K562 (cell line): ENCODE data around the gene LEPROT. TPM values are rescaled to one million over a fixed set of nuclear protein-coding genes. Genes with fewer than 3 reads are reported as not detected.

Experiments
- ATAC-seq: fragments of 200-7000 bp; cut with Tn5 transposase; 3 replicates; pipeline ENCODE4 v1.9.1; 2020; ENCODE audit warnings: moderate library complexity
- BruUV-seq: library from RNA; stranded (reverse); fragments of 400-500 nt; replicated peaks from 2 replicates; lab custom pipeline; 2021; lab: Mats Ljungman, UMichigan
- CTCF ChIA-PET: fragments of 300-600 bp; formaldehyde crosslinking; extraction: SDS; loops from one replicate; lab custom pipeline; 2021; ENCODE audit warnings: low intra/inter-chr PET ratio; lab: Yijun Ruan, JAX
- POLR2A ChIA-PET: fragments of 300-600, 350-650 bp; sonication (Branson Sonifier 250); formaldehyde crosslinking; extraction: SDS; loops from one replicate; lab custom pipeline; 2021; ENCODE audit warnings: antibody characterized with exemption, inconsistent platforms; lab: Yijun Ruan, JAX
- DNase-seq, 4 experiments: peaks; one replicate each; pipeline versions ENCODE4 v3.0.0 to v3.0.0-alpha.2; 2011 to 2018; ENCODE audit warnings: low spot score in 3 of 4, mixed read lengths in 3 of 4; ENCODE audit errors: extremely low read depth in 1 of 4
- FAIRE-seq: peaks from 2 replicates; lab custom pipeline; 2011; peaks lifted over from hg19 to GRCh38; lab: Jason Lieb, UNC
- H2AFZ ChIP-seq: 2 replicates; pipeline ENCODE4 v1.6.0; 2011; ENCODE audit warnings: low read depth, low read length, control low read depth, inconsistent platforms
- H3K27ac ChIP-seq: fragments of 200-600 bp; 3 replicates; pipeline ENCODE4 v1.8.0; 2011; ENCODE audit warnings: low read depth, mild to moderate bottlenecking, control low read depth, inconsistent platforms, low read length, moderate library complexity, mixed read lengths; ENCODE audit errors: extremely low read depth
- H3K27me3 ChIP-seq, 2 experiments: fragments of 300-600 bp in 1 of 2; 2 replicates in 1 of 2; 3 replicates in 1 of 2; pipeline versions ENCODE4 v1.6.0 to v1.8.0; 2011; ENCODE audit warnings: inconsistent platforms in 2 of 2, low read length in 2 of 2, mild to moderate bottlenecking in 1 of 2, mixed read lengths in 1 of 2, moderate library complexity in 1 of 2; ENCODE audit not compliant: control insufficient read depth in 2 of 2, insufficient read depth in 2 of 2
- H3K36me3 ChIP-seq: fragments of 300-600 bp; 3 replicates; pipeline ENCODE4 v1.8.0; 2011; ENCODE audit warnings: mild to moderate bottlenecking, low read length, inconsistent platforms; ENCODE audit not compliant: control insufficient read depth, insufficient read depth
- H3K4me1 ChIP-seq, 2 experiments: fragments of 200-600 bp in 1 of 2; replicated peaks in 1 of 2; 2 replicates in 1 of 2; 3 replicates in 1 of 2; pipeline versions ENCODE4 v1.5.1 to v1.8.0; 2011; ENCODE audit warnings: inconsistent platforms in 2 of 2, low read length in 2 of 2, mild to moderate bottlenecking in 1 of 2, mixed read lengths in 1 of 2, moderate library complexity in 1 of 2; ENCODE audit not compliant: control insufficient read depth in 2 of 2, insufficient read depth in 2 of 2
- H3K4me2 ChIP-seq: 2 replicates; pipeline ENCODE4 v1.6.1; 2011; ENCODE audit warnings: low read length, control low read depth, inconsistent platforms, mixed read lengths; ENCODE audit not compliant: insufficient read depth
- H3K4me3 ChIP-seq: fragments of 200-600 bp; sonication (generic), shearing (Covaris generic); 2 replicates; pipeline ENCODE4 v1.5.1; 2016; ENCODE audit warnings: control low read depth, inconsistent platforms
- H3K79me2 ChIP-seq: fragments of 200-600 bp; 3 replicates; pipeline ENCODE4 v1.8.0; 2011; ENCODE audit warnings: low read length, inconsistent platforms; ENCODE audit not compliant: control insufficient read depth, insufficient read depth
- H3K9ac ChIP-seq, 2 experiments: 2 replicates each; pipeline versions ENCODE4 v1.6.0 to v1.6.1; 2011; ENCODE audit warnings: low read depth in 2 of 2, low read length in 2 of 2, control low read depth in 1 of 2, inconsistent platforms in 1 of 2, mild to moderate bottlenecking in 1 of 2, mixed read lengths in 1 of 2; ENCODE audit not compliant: insufficient read depth in 1 of 2
- H3K9me1 ChIP-seq: one replicate; pipeline ENCODE4 v1.6.0; 2011; ENCODE audit warnings: inconsistent platforms, mild to moderate bottlenecking, low read length, moderate library complexity; ENCODE audit not compliant: control insufficient read depth, insufficient read depth
- H3K9me3 ChIP-seq: replicated peaks from 2 replicates; pipeline ENCODE4 v1.5.1; 2011; ENCODE audit warnings: low read depth, low read length, inconsistent platforms; ENCODE audit not compliant: control insufficient read depth, insufficient read depth
- H4K20me1 ChIP-seq: replicated peaks from 2 replicates; pipeline ENCODE4 v1.6.1; 2011; ENCODE audit warnings: low read length, inconsistent platforms, mixed read lengths; ENCODE audit not compliant: control insufficient read depth, insufficient read depth
- BCL6 ChIP-seq: fragments of 250-450 bp; sonication (Bioruptor Pico); IDR thresholded peaks from 2 replicates; pipeline ENCODE4 v1.4.0; 2020
- C11orf30 ChIP-seq: fragments of 450-650 bp; IDR thresholded peaks from 2 replicates; pipeline ENCODE4 v1.6.1; 2016; ENCODE audit warnings: low read depth, mild to moderate bottlenecking
- MBD2 ChIP-seq: sonication (generic); IDR thresholded peaks from 2 replicates; pipeline ENCODE4 v1.6.1; 2016; ENCODE audit warnings: low read depth, borderline replicate concordance
- PRDM10 ChIP-seq: fragments of 450-650 bp; IDR thresholded peaks from 2 replicates; pipeline ENCODE4 v1.6.1; 2018; ENCODE audit not compliant: partially characterized antibody
- SUPT5H ChIP-seq: fragments of 450-650 bp; IDR thresholded peaks from 2 replicates; pipeline ENCODE4 v1.6.1; 2016
- ZNF316 ChIP-seq: fragments of 450-650 bp; IDR thresholded peaks from 2 replicates; pipeline ENCODE4 v1.6.1; 2016
- ZNF444 ChIP-seq: fragments of 250-450 bp; sonication (Bioruptor Pico); IDR thresholded peaks from 2 replicates; pipeline ENCODE4 v1.4.0; 2020; ENCODE audit warnings: mild to moderate bottlenecking, moderate library complexity
- ZNF518B ChIP-seq: fragments of 250-450 bp; sonication (Bioruptor Pico); IDR thresholded peaks from 2 replicates; pipeline ENCODE4 v1.5.0; 2021; ENCODE audit warnings: mild to moderate bottlenecking, moderate library complexity
- WGBS: fragments of 100-300 bp; shearing (Covaris generic); methylation state at CpG from one replicate; pipeline ENCODE4 v1.1.6; 2016; ENCODE audit warnings: low coverage, mixed read lengths; ENCODE audit not compliant: insufficient coverage; ENCODE audit errors: missing lambda C conversion rate; 5-methylcytosine and 5-hydroxymethylcytosine counted together
- in situ Hi-C: fragments of 300-500 bp; cut with MboI; formaldehyde crosslinking; loops from 4 replicates; pipeline ENCODE4 v1.15.0; 2018; ENCODE audit warnings: inconsistent platforms, mixed read lengths
- intact Hi-C: fragments of 100-400 bp; cut with micrococcal nuclease; formaldehyde crosslinking; loops from 2 replicates; pipeline ENCODE4 v1.14.2; 2022
- polyA plus RNA-seq, 8 experiments: library from polyadenylated mRNA; depleted of rRNA in 4 of 8; stranded (reverse) in 5 of 8; unstranded in 3 of 8; fragments of >200 nt; fragmentation: Nextera tagmentation in 2 of 8; fragmentation: Illumina TruSeq in 1 of 8; extraction: Ambion mirVana in 2 of 8; extraction: Trizol in 1 of 8; gene quantifications; 2 replicates each; pipeline versions ENCODE4 v1.2.1 to v1.2.3, GENCODE V29; 2011 to 2014; ENCODE audit warnings: inconsistent platforms in 1 of 8, missing spikeins in 1 of 8
- total RNA-seq, 7 experiments: library from RNA; depleted of rRNA in 6 of 7; stranded (reverse); fragments of >200 nt in 6 of 7; fragmentation: Illumina TruSeq in 2 of 7; extraction: Trizol in 2 of 7; gene quantifications; 2 replicates each; pipeline versions ENCODE4 v1.2.1 to v1.2.3, GENCODE V29; 2011 to 2021; ENCODE audit warnings: low replicate concordance in 1 of 7

Gene LEPROT
- total and polyA plus RNA-seq, 9 of the 15 experiments (the other 6 are each of a cell fraction or from before 2014, with no cell fraction given) = 28.1 to 97.5 (median 45.8) TPM

GRCh38 chr1:65442442-65442841 is 22.0 kb downstream of the LEPROT start:
- FAIRE-seq (no peak), DNase-seq (no peak), ATAC-seq (no peak)
- ChIA-PET POLR2A (interaction anchor here (1.5 kb wide), 1 partner anchor 32 kb away, joined by 3 read pairs; no protein-coding TSS in a partner anchor), CTCF (no interaction called here)
- Histone ChIP-seq H3K9ac (no peak overlapping the region), H3K9me1 (no peaks in the 10 kb centered on the region), H4K20me1 (no peaks in the 10 kb centered on the region), H3K79me2 (no peaks in the 10 kb centered on the region), H3K27me3 (no peaks in the 10 kb centered on the region), H3K4me1 (peaks cover 8 to 14% of the 10 kb centered on the region in 2 experiments; a peak in 4 of 5 replicates), H2AFZ (no peak overlapping the region), H3K4me3 (no peak overlapping the region), H3K36me3 (peaks cover under 1% of the 10 kb centered on the region; the same call in 1 of the 3 replicates), H3K4me2 (no peak overlapping the region), H3K27ac (no peak overlapping the region), H3K9me3 (no peaks in the 10 kb centered on the region)
- no TSS peak for BruUV-seq
- intact Hi-C loops (no loop called here), in situ Hi-C loops (no loop called here)
- TF ChIP-seq ZNF316 = peak; percentile 56
- no peak for TF ChIP-seq BCL6 (CRISPR knock-in tag)
- TF ChIP-seq C11orf30 = 0 out of 2 replicates have a peak, but pooled peaks have one; percentile 10
- 69% methylated on average over 1 of the region's 1 CpG for WGBS

GRCh38 chr1:65443647-65444046 is 23.2 kb downstream of the LEPROT start:
- Histone ChIP-seq H3K4me1 (peaks cover 3 to 9% of the 10 kb centered on the region in 2 experiments; a peak in 2 of 5 replicates), H4K20me1 (no peaks in the 10 kb centered on the region), H3K79me2 (no peaks in the 10 kb centered on the region), H3K4me3 (no peak overlapping the region), H2AFZ (no peak overlapping the region), H3K9me1 (no peaks in the 10 kb centered on the region), H3K36me3 (no peaks in the 10 kb centered on the region; the same call in 2 of the 3 replicates), H3K4me2 (no peak overlapping the region), H3K27me3 (no peaks in the 10 kb centered on the region), H3K9me3 (no peaks in the 10 kb centered on the region), H3K27ac (no peak overlapping the region), H3K9ac (no peak overlapping the region)
- CTCF ChIA-PET = no interaction called here
- WGBS = 78% methylated on average over 2 of the region's 2 CpGs
- no TSS peak for BruUV-seq
- in situ Hi-C loops (no loop called here), intact Hi-C loops (no loop called here)
- DNase-seq = no peak
- FAIRE-seq = no peak
- POLR2A ChIA-PET = interaction anchor here (0.7 kb wide), 1 partner anchor 54 kb away, joined by 3 read pairs; no protein-coding TSS in a partner anchor
- no peak for ATAC-seq
- TF ChIP-seq SUPT5H (no peak), ZNF518B (CRISPR knock-in tag) (no peak), PRDM10 (no peak), MBD2 (no peak), ZNF444 (CRISPR knock-in tag) (no peak)
